Erythroblast (primary cell): ENCODE measurements around the gene WASF2.
A peak's percentile ranks its signal among the peaks of the same experiment; 100 is the strongest.
"Not testable (repeated sequence)": the region's sequence is repeated elsewhere in the genome, so short reads cannot be mapped to it uniquely, and the experiment has no call there.

Source experiments
- DNase-seq, 2 experiments: peaks; one replicate each; lab custom pipeline; 2025; lab: John Stamatoyannopoulos, UW
- GATA1 ChIP-seq: IDR thresholded peaks from 2 replicates; pipeline ENCODE4 v1.6.1; 2011; ENCODE audit warnings: low read depth, mild to moderate bottlenecking, control low read depth, low read length, moderate library complexity
- POLR2A ChIP-seq: IDR thresholded peaks from 2 replicates; pipeline ENCODE4 v1.6.1; 2011; ENCODE audit warnings: mild to moderate bottlenecking, low read length

WASF2 gene

GRCh38 chr1:27416387-27417111, 73.4 kb downstream of the WASF2 start:
- peak in 1 of 2 experiments; percentile 87 for DNase-seq
- TF ChIP-seq GATA1 (no peak), POLR2A (no peak)

- TF ChIP-seq POLR2A: no peak
- TF ChIP-seq GATA1: no peak
- no peak for DNase-seq
Observed at GRCh38 chr1:27414091-27414490, 75.9 kb downstream of the WASF2 start.

- DNase-seq: no peak
- TF ChIP-seq POLR2A (no peak), GATA1 (no peak)
Observed at GRCh38 chr1:27413004-27413403, 77.0 kb downstream of the WASF2 start.

GRCh38 chr1:27412502-27412901, 77.5 kb downstream of the WASF2 start:
- TF ChIP-seq GATA1 (no peak), POLR2A (no peak)
- no peak for DNase-seq

GRCh38 chr1:27410709-27411108, 79.3 kb downstream of the WASF2 start:
- no peak for TF ChIP-seq POLR2A
- TF ChIP-seq GATA1: no peak
- no peak for DNase-seq

- no peak for DNase-seq
- no peak for TF ChIP-seq GATA1
- TF ChIP-seq POLR2A: no peak
Observed at GRCh38 chr1:27409669-27410068, 80.3 kb downstream of the WASF2 start.

GRCh38 chr1:27408151-27408550, 81.8 kb downstream of the WASF2 start:
- DNase-seq: no peak
- TF ChIP-seq POLR2A: no peak
- no peak for TF ChIP-seq GATA1

GRCh38 chr1:27406791-27407190, 83.2 kb downstream of the WASF2 start:
- DNase-seq: not testable (repeated sequence)

- no peak for DNase-seq
- TF ChIP-seq GATA1 (no peak), POLR2A (no peak)
Observed at GRCh38 chr1:27406362-27406680, 83.6 kb downstream of the WASF2 start.

GRCh38 chr1:27405598-27406361, 84.2 kb downstream of the WASF2 start:
- DNase-seq: not testable (repeated sequence)

GRCh38 chr1:27405074-27405473, 84.9 kb downstream of the WASF2 start:
- TF ChIP-seq POLR2A: no peak
- no peak for TF ChIP-seq GATA1
- no peak for DNase-seq

- no peak for DNase-seq
- TF ChIP-seq GATA1 (no peak), POLR2A (no peak)
Observed at GRCh38 chr1:27403931-27404330, 86.0 kb downstream of the WASF2 start.

GRCh38 chr1:27403065-27403726, 86.8 kb downstream of the WASF2 start:
- no peak for TF ChIP-seq GATA1
- TF ChIP-seq POLR2A: no peak
- DNase-seq: peak in 1 of 2 experiments; percentile 65

- peak in 1 of 2 experiments; percentile 55 for DNase-seq
- TF ChIP-seq POLR2A: no peak
- TF ChIP-seq GATA1: no peak
Observed at GRCh38 chr1:27402349-27402754, 87.6 kb downstream of the WASF2 start.
